ENCODE results near the gene PSMB9. TPM values are rescaled to one million over a fixed set of nuclear protein-coding genes. Genes with fewer than 3 reads are reported as not detected.

Gene PSMB9
- total RNA-seq, 2 experiments from 2014 or later = 219 to 229 TPM

GRCh38 chr6:32860674-32861073 lies 6.7 kb downstream of the PSMB9 start:
- no peak for TF ChIP-seq CTCF (IDR thresholded peaks at IDR 0.05)
- Mint-ChIP-seq H3K9me3 (no peaks in the 10 kb centered on the region), H3K27ac (peak overlapping the region; percentile 83), H3K27me3 (no peaks in the 10 kb centered on the region), H3K4me3 (no peak overlapping the region), H3K36me3 (ENCODE audit: low read depth) (peaks cover 49% of the 10 kb centered on the region), H3K4me1 (ENCODE audit: low read depth) (peaks cover 51% of the 10 kb centered on the region)
- DNase-seq (no peak), ATAC-seq (no peak)
- intact Hi-C loops (cut with micrococcal nuclease) = no loop called here
- POLR2A ChIA-PET = interaction anchor here (1.2 to 8.1 kb wide), 5 partner anchors 19 to 111 kb away, joined by 4 to 458 read pairs (median 13); partner anchors contain the start of genes BRD2, PSMB8 and TAP2
- CTCF ChIA-PET = interaction anchor here (1.0 to 12.3 kb wide), 4 partner anchors 7 to 124 kb away, joined by 3 to 400 read pairs (median 18); partner anchors contain the start of genes HLA-DMA, PSMB8 and TAP2

- ATAC-seq = no peak
- TF ChIP-seq CTCF (IDR thresholded peaks at IDR 0.05) = no peak
- no peak overlapping the region for H3K27ac Mint-ChIP-seq
- peaks cover 34% of the 10 kb centered on the region for H3K36me3 Mint-ChIP-seq (ENCODE audit: low read depth)
- H3K9me3 Mint-ChIP-seq = no peaks in the 10 kb centered on the region
- peaks cover 56% of the 10 kb centered on the region for H3K4me1 Mint-ChIP-seq (ENCODE audit: low read depth)
- no peak for DNase-seq
- intact Hi-C loops (cut with micrococcal nuclease) = no loop called here
- ChIA-PET POLR2A (interaction anchor here (1.4 to 3.9 kb wide), 3 partner anchors 8 to 24 kb away, joined by 4 to 18 read pairs (median 13); partner anchors contain the start of genes PSMB8, PSMB9, TAP1 and TAP2), CTCF (interaction anchor here (3.8 to 12.3 kb wide), 2 partner anchors 8 to 21 kb away, joined by 23 to 400 read pairs; partner anchors contain the start of genes PSMB8, PSMB9, TAP1 and TAP2)
- no peak overlapping the region for H3K4me3 Mint-ChIP-seq
- no peaks in the 10 kb centered on the region for H3K27me3 Mint-ChIP-seq
Measured at GRCh38 chr6:32862725-32863124, 8.7 kb downstream of the PSMB9 start.

- H3K4me3 Mint-ChIP-seq = no peak overlapping the region
- no peak for ATAC-seq
- H3K4me1 Mint-ChIP-seq (ENCODE audit: low read depth) = peaks cover 36% of the 10 kb centered on the region
- ChIA-PET CTCF (interaction anchor here (0.8 to 4.1 kb wide), 5 partner anchors 8 to 88 kb away, joined by 3 to 45 read pairs (median 23); partner anchors contain the start of genes HLA-DMA, PSMB8, PSMB9 and TAP1), POLR2A (interaction anchor here (1.6 to 5.9 kb wide), 5 partner anchors 8 to 27 kb away, joined by 5 to 79 read pairs (median 18); partner anchors contain the start of genes PSMB8, PSMB9, TAP1 and TAP2)
- DNase-seq = no peak
- intact Hi-C loops (cut with micrococcal nuclease) = loop anchor here (2.0 to 5.0 kb wide), 2 partner anchors 13 to 39 kb away; partner anchors contain the start of gene TAP1
- TF ChIP-seq CTCF (IDR thresholded peaks at IDR 0.05) = no peak
- peak overlapping the region; percentile 84 for H3K27ac Mint-ChIP-seq
- no peaks in the 10 kb centered on the region for H3K27me3 Mint-ChIP-seq
- H3K36me3 Mint-ChIP-seq (ENCODE audit: low read depth) = peaks cover 8% of the 10 kb centered on the region
- H3K9me3 Mint-ChIP-seq = no peaks in the 10 kb centered on the region
Measured at GRCh38 chr6:32865724-32866443, 11.9 kb downstream of the PSMB9 start.

GRCh38 chr6:32867022-32867477 lies 13.1 kb downstream of the PSMB9 start:
- ChIA-PET CTCF (interaction anchor here (1.4 to 7.1 kb wide), 28 partner anchors 8 to 453 kb away, joined by 3 to 291 read pairs (median 18); partner anchors contain the start of genes HLA-DMA, PSMB8, PSMB9 and TAP1), POLR2A (interaction anchor here (0.6 to 5.9 kb wide), 10 partner anchors 9 to 908 kb away, joined by 3 to 79 read pairs (median 10); partner anchors contain the start of genes PSMB8, PSMB9, TAP1 and TAP2)
- H3K4me1 Mint-ChIP-seq (ENCODE audit: low read depth) = peaks cover 32% of the 10 kb centered on the region
- H3K36me3 Mint-ChIP-seq (ENCODE audit: low read depth) = peaks cover under 1% of the 10 kb centered on the region
- intact Hi-C loops (cut with micrococcal nuclease) = loop anchor here (2.0 to 5.0 kb wide), 2 partner anchors 14 to 40 kb away; partner anchors contain the start of gene TAP1
- peak overlapping the region; percentile 14 for H3K4me3 Mint-ChIP-seq
- H3K27me3 Mint-ChIP-seq = no peaks in the 10 kb centered on the region
- peak overlapping the region; percentile 84 for H3K27ac Mint-ChIP-seq
- no peak for DNase-seq
- ATAC-seq = peak; percentile 47
- no peaks in the 10 kb centered on the region for H3K9me3 Mint-ChIP-seq
- no peak for TF ChIP-seq CTCF (IDR thresholded peaks at IDR 0.05)
